Memory B cell (primary cell): ENCODE measurements around the gene GNG7.
"Not testable (repeated sequence)": the region's sequence is repeated elsewhere in the genome, so short reads cannot be mapped to it uniquely, and the experiment has no call there.

ENCODE experiments used
- ATAC-seq: fragments of 150-1000 bp; cut with Tn5 transposase; 2 replicates; pipeline ENCODE4 v1.10.0; 2021; ENCODE audit warnings: low read depth, mild to moderate bottlenecking, moderate library complexity
- DNase-seq, 2 donors: peaks; one replicate each; pipeline ENCODE4 v3.0.0; 2022; ENCODE audit warnings: low spot score in 2 of 2
- H3K27ac Mint-ChIP-seq: one replicate; pipeline ENCODE4 v1.8.0; 2022; ENCODE audit warnings: mild to moderate bottlenecking, moderate library complexity, mixed read lengths
- H3K27me3 Mint-ChIP-seq: one replicate; pipeline ENCODE4 v1.8.0; 2022; ENCODE audit warnings: mixed read lengths
- H3K36me3 Mint-ChIP-seq: one replicate; pipeline ENCODE4 v1.8.0; 2022; ENCODE audit warnings: mild to moderate bottlenecking, mixed read lengths
- H3K4me1 Mint-ChIP-seq: one replicate; pipeline ENCODE4 v1.8.0; 2022; ENCODE audit warnings: mixed read lengths
- H3K4me3 Mint-ChIP-seq: one replicate; pipeline ENCODE4 v1.8.0; 2022; ENCODE audit warnings: mild to moderate bottlenecking, moderate library complexity, mixed read lengths
- H3K9me3 Mint-ChIP-seq: one replicate; pipeline ENCODE4 v1.8.0; 2022; ENCODE audit warnings: mixed read lengths

Gene GNG7

GRCh38 chr19:2720777-2721569 is 18.5 kb upstream of the GNG7 start, which contains the start of gene DIRAS1:
DIRAS1 (minus strand) TSS chr19:2721372; CDS start chr19:2717806, 3,566 bp downstream.
- H3K4me3 Mint-ChIP-seq: peak within 1 kb of the TSS; percentile 82
- no peaks in the 10 kb centered on the region for H3K9me3 Mint-ChIP-seq
- no peak for DNase-seq
- H3K36me3 Mint-ChIP-seq: peaks cover under 1% of the 10 kb centered on the region
- no peaks in the 10 kb centered on the region for H3K27me3 Mint-ChIP-seq
- ATAC-seq: peak; percentile 44
- peaks cover 28% of the 10 kb centered on the region for H3K4me1 Mint-ChIP-seq
- H3K27ac Mint-ChIP-seq: peak within 1 kb of the TSS; percentile 83

- H3K27me3 Mint-ChIP-seq: no peaks in the 10 kb centered on the region
- H3K36me3 Mint-ChIP-seq: peaks cover 5% of the 10 kb centered on the region
- DNase-seq: no peak
- H3K4me1 Mint-ChIP-seq: peaks cover 33% of the 10 kb centered on the region
- H3K27ac Mint-ChIP-seq: peak overlapping the region; percentile 83
- H3K4me3 Mint-ChIP-seq: peak overlapping the region; percentile 82
- H3K9me3 Mint-ChIP-seq: peaks cover 4% of the 10 kb centered on the region
- peak; percentile 34 for ATAC-seq
Observed at GRCh38 chr19:2719920-2720776, 17.7 kb upstream of the GNG7 start.

- DNase-seq (no peak), ATAC-seq (no peak)
- Mint-ChIP-seq H3K4me1 (peaks cover 35% of the 10 kb centered on the region), H3K27ac (peak overlapping the region; percentile 83), H3K27me3 (no peaks in the 10 kb centered on the region), H3K4me3 (peak overlapping the region; percentile 82), H3K36me3 (peaks cover 7% of the 10 kb centered on the region), H3K9me3 (peaks cover 7% of the 10 kb centered on the region)
Observed at GRCh38 chr19:2719232-2719735, 16.8 kb upstream of the GNG7 start.

- DNase-seq (no peak), ATAC-seq (no peak)
- Mint-ChIP-seq H3K4me1 (peaks cover 34% of the 10 kb centered on the region), H3K9me3 (peaks cover 7% of the 10 kb centered on the region), H3K4me3 (no peak overlapping the region), H3K36me3 (peaks cover 7% of the 10 kb centered on the region), H3K27ac (no peak overlapping the region), H3K27me3 (no peaks in the 10 kb centered on the region)
Observed at GRCh38 chr19:2717638-2718541, 15.4 kb upstream of the GNG7 start.

GRCh38 chr19:2716722-2717637 is 14.5 kb upstream of the GNG7 start:
- H3K27me3 Mint-ChIP-seq: no peaks in the 10 kb centered on the region
- peak overlapping the region; percentile 22 for H3K27ac Mint-ChIP-seq
- DNase-seq: no peak
- no peak for ATAC-seq
- peaks cover 7% of the 10 kb centered on the region for H3K36me3 Mint-ChIP-seq
- no peak overlapping the region for H3K4me3 Mint-ChIP-seq
- peaks cover 7% of the 10 kb centered on the region for H3K9me3 Mint-ChIP-seq
- H3K4me1 Mint-ChIP-seq: peaks cover 35% of the 10 kb centered on the region

- Mint-ChIP-seq H3K9me3 (peaks cover 7% of the 10 kb centered on the region), H3K27me3 (no peaks in the 10 kb centered on the region), H3K4me1 (peaks cover 37% of the 10 kb centered on the region), H3K27ac (peak overlapping the region; percentile 52), H3K36me3 (peaks cover 7% of the 10 kb centered on the region), H3K4me3 (no peak overlapping the region)
- DNase-seq (no peak), ATAC-seq (no peak)
Observed at GRCh38 chr19:2716275-2716650, 13.8 kb upstream of the GNG7 start.

- H3K27me3 Mint-ChIP-seq: no peaks in the 10 kb centered on the region
- no peak for DNase-seq
Observed at GRCh38 chr19:2715470-2716274, 13.2 kb upstream of the GNG7 start.

GRCh38 chr19:2714531-2715269 is 12.2 kb upstream of the GNG7 start:
- Mint-ChIP-seq H3K4me3 (no peak overlapping the region), H3K9me3 (peaks cover 7% of the 10 kb centered on the region), H3K27ac (peak overlapping the region; percentile 52), H3K4me1 (peaks cover 40% of the 10 kb centered on the region), H3K36me3 (peaks cover 7% of the 10 kb centered on the region), H3K27me3 (no peaks in the 10 kb centered on the region)
- DNase-seq (no peak), ATAC-seq (no peak)

More at GRCh38 chr19:2715470-2716274, 13.2 kb upstream of the GNG7 start:
- Mint-ChIP-seq H3K27ac (peak overlapping the region; percentile 52), H3K4me3 (no peak overlapping the region), H3K36me3 (peaks cover 7% of the 10 kb centered on the region), H3K9me3 (peaks cover 7% of the 10 kb centered on the region), H3K4me1 (peaks cover 41% of the 10 kb centered on the region)
- no peak for ATAC-seq

GRCh38 chr19:2714102-2714501 is 11.6 kb upstream of the GNG7 start:
- not testable (repeated sequence) for ATAC-seq, H3K9me3 Mint-ChIP-seq, DNase-seq, H3K4me3 Mint-ChIP-seq, H3K27ac Mint-ChIP-seq, H3K27me3 Mint-ChIP-seq, H3K36me3 Mint-ChIP-seq
- peaks cover 37% of the 10 kb centered on the region for H3K4me1 Mint-ChIP-seq

- H3K9me3 Mint-ChIP-seq, ATAC-seq, H3K36me3 Mint-ChIP-seq, H3K4me3 Mint-ChIP-seq, H3K27me3 Mint-ChIP-seq, DNase-seq: not testable (repeated sequence)
- H3K27ac Mint-ChIP-seq: peak overlapping the region; percentile 99
- H3K4me1 Mint-ChIP-seq: peaks cover 37% of the 10 kb centered on the region
Observed at GRCh38 chr19:2713170-2713569, 10.7 kb upstream of the GNG7 start.

GRCh38 chr19:2711875-2712205 is 9.3 kb upstream of the GNG7 start:
- Mint-ChIP-seq H3K27ac (peak overlapping the region; percentile 99), H3K27me3 (no peaks in the 10 kb centered on the region), H3K4me3 (peak overlapping the region; percentile 80), H3K4me1 (peaks cover 35% of the 10 kb centered on the region), H3K36me3 (peaks cover 7% of the 10 kb centered on the region), H3K9me3 (peaks cover 7% of the 10 kb centered on the region)
- ATAC-seq (no peak), DNase-seq (no peak)
